Body of pancreas (tissue), 4 donors: ENCODE results near the gene MRRF.

ENCODE experiments used
- POLR2A ChIP-seq, 3 donors: fragments of 450-650 bp; IDR thresholded peaks; one replicate each; pipeline ENCODE4 v1.6.1; 2016; ENCODE audit warnings: antibody characterized with exemption in 3 of 3, mild to moderate bottlenecking in 2 of 3
- TF ChIP-seq, protein P1 (sequence below), 7 experiments: fragments of 450-650 bp in 4 of 7; fragments of 200-600 bp in 3 of 7; sonication (generic) in 3 of 7; IDR thresholded peaks; one replicate each; pipeline ENCODE4 v1.5.1; 2016 to 2019; ENCODE audit warnings: antibody characterized with exemption in 7 of 7

- TF ChIP-seq, protein P1, sequence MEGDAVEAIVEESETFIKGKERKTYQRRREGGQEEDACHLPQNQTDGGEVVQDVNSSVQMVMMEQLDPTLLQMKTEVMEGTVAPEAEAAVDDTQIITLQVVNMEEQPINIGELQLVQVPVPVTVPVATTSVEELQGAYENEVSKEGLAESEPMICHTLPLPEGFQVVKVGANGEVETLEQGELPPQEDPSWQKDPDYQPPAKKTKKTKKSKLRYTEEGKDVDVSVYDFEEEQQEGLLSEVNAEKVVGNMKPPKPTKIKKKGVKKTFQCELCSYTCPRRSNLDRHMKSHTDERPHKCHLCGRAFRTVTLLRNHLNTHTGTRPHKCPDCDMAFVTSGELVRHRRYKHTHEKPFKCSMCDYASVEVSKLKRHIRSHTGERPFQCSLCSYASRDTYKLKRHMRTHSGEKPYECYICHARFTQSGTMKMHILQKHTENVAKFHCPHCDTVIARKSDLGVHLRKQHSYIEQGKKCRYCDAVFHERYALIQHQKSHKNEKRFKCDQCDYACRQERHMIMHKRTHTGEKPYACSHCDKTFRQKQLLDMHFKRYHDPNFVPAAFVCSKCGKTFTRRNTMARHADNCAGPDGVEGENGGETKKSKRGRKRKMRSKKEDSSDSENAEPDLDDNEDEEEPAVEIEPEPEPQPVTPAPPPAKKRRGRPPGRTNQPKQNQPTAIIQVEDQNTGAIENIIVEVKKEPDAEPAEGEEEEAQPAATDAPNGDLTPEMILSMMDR (IDR thresholded peaks at IDR 0.05): no peak
- TF ChIP-seq POLR2A (IDR thresholded peaks at IDR 0.05): no peak
These were observed 55.8 kb downstream of the MRRF start for GRCh38 chr9:122320413-122320881.
